HEK293T (cell line): ENCODE data around the gene ZNF780A.

Experiments
- CTCF ChIA-PET: fragments of 350-600 bp; formaldehyde crosslinking; extraction: SDS; loops from one replicate; lab custom pipeline; 2021; ENCODE audit warnings: antibody characterized with exemption, inconsistent platforms; lab: Yijun Ruan, JAX
- POLR2A ChIA-PET: fragments of 350-600 bp; formaldehyde crosslinking; extraction: SDS; loops from one replicate; lab custom pipeline; 2020; ENCODE audit warnings: antibody characterized with exemption, inconsistent platforms; lab: Yijun Ruan, JAX
- DNase-seq: peaks from one replicate; pipeline ENCODE4 v3.0.0; 2012; ENCODE audit warnings: mixed read lengths; ENCODE audit errors: extremely low spot score
- ARNT ChIP-seq: fragments of 450-650 bp; IDR thresholded peaks from 2 replicates; pipeline ENCODE4 v1.6.1; 2017; ENCODE audit warnings: mild to moderate bottlenecking
- BHLHE40 ChIP-seq: fragments of 450-650 bp; IDR thresholded peaks from 2 replicates; pipeline ENCODE4 v1.6.1; 2016; ENCODE audit warnings: mild to moderate bottlenecking, moderate library complexity, borderline replicate concordance
- CTBP1 ChIP-seq: fragments of 450-650 bp; IDR thresholded peaks from 2 replicates; pipeline ENCODE4 v1.6.1; 2016; ENCODE audit warnings: borderline replicate concordance
- ELF4 ChIP-seq: fragments of 450-650 bp; IDR thresholded peaks from 2 replicates; pipeline ENCODE4 v1.6.1; 2017; ENCODE audit warnings: antibody characterized with exemption
- FOXA1 ChIP-seq: fragments of 450-650 bp; IDR thresholded peaks from 2 replicates; pipeline ENCODE4 v1.6.1; 2016; ENCODE audit warnings: mild to moderate bottlenecking
- FOXK2 ChIP-seq: fragments of 450-650 bp; IDR thresholded peaks from 2 replicates; pipeline ENCODE4 v1.6.1; 2016; ENCODE audit warnings: mild to moderate bottlenecking
- FOXM1 ChIP-seq: fragments of 450-650 bp; IDR thresholded peaks from 2 replicates; pipeline ENCODE4 v1.6.1; 2017; ENCODE audit warnings: mild to moderate bottlenecking, borderline replicate concordance
- HDGF ChIP-seq: fragments of 450-650 bp; IDR thresholded peaks from 2 replicates; pipeline ENCODE4 v1.6.1; 2017; ENCODE audit warnings: antibody characterized with exemption, borderline replicate concordance
- L3MBTL2 ChIP-seq: fragments of 450-650 bp; conservative IDR thresholded peaks from 2 replicates; pipeline ENCODE4 v1.6.1; 2016; ENCODE audit warnings: mild to moderate bottlenecking
- LEF1 ChIP-seq: fragments of 450-650 bp; IDR thresholded peaks from 2 replicates; pipeline ENCODE4 v1.6.1; 2017; ENCODE audit warnings: mild to moderate bottlenecking, borderline replicate concordance
- NFRKB ChIP-seq: fragments of 450-650 bp; IDR thresholded peaks from 2 replicates; pipeline ENCODE4 v1.6.1; 2016; ENCODE audit warnings: mild to moderate bottlenecking, moderate library complexity
- PKNOX1 ChIP-seq: fragments of 450-650 bp; IDR thresholded peaks from 2 replicates; pipeline ENCODE4 v1.6.1; 2016
- SP1 ChIP-seq: fragments of 450-650 bp; IDR thresholded peaks from 2 replicates; pipeline ENCODE4 v1.6.1; 2017
- SUZ12 ChIP-seq: fragments of 450-650 bp; IDR thresholded peaks from 2 replicates; pipeline ENCODE4 v1.6.1; 2016; ENCODE audit warnings: mild to moderate bottlenecking
- TARDBP ChIP-seq: fragments of 450-650 bp; IDR thresholded peaks from 2 replicates; pipeline ENCODE4 v1.6.1; 2016
- ZNF384 ChIP-seq: fragments of 450-650 bp; IDR thresholded peaks from 2 replicates; pipeline ENCODE4 v1.6.1; 2016

The ZNF780A gene

GRCh38 chr19:40090241-40091204 lies at the start of gene ZNF780A:
ZNF780A (minus strand) TSS chr19:40090943; CDS start chr19:40084753, 6,190 bp downstream.
- ChIA-PET CTCF (no interaction called here), POLR2A (interaction anchor here (1.0 to 1.6 kb wide), 6 partner anchors 9 to 398 kb away, joined by 3 to 8 read pairs (median 3); partner anchors contain the start of genes MAP3K10, PSMC4 and ZNF546)
- no peak for TF ChIP-seq HDGF
- TF ChIP-seq ELF4, result peak; percentile 49; the same call in 1 of the 2 replicates
- TF ChIP-seq FOXM1, result no peak
- TF ChIP-seq L3MBTL2, result peak; percentile 70
- TF ChIP-seq PKNOX1, result peak; percentile 87
- TF ChIP-seq ZNF384, result no peak
- no peak for TF ChIP-seq ARNT
- TF ChIP-seq LEF1, result no peak
- TF ChIP-seq SUZ12, result no peak
- peak; percentile 77 for DNase-seq

GRCh38 chr19:40139533-40140287 lies 49.0 kb upstream of the ZNF780A start:
- POLR2A ChIA-PET, result no interaction called here
- TF ChIP-seq FOXK2, result no peak
- TF ChIP-seq CTBP1, result no peak
- no peak for TF ChIP-seq FOXM1
- TF ChIP-seq HDGF, result no peak
- no peak for TF ChIP-seq SP1
- CTCF ChIA-PET, result interaction anchor here (0.5 to 1.5 kb wide), 9 partner anchors 18 to 600 kb away, joined by 3 to 6 read pairs (median 3); no protein-coding TSS in a partner anchor
- DNase-seq, result peak; percentile 50

GRCh38 chr19:40136818-40137217 lies 46.1 kb upstream of the ZNF780A start:
- POLR2A ChIA-PET, result no interaction called here
- no peak for DNase-seq
- TF ChIP-seq SP1, result no peak
- TF ChIP-seq NFRKB, result no peak
- no peak for TF ChIP-seq L3MBTL2
- no peak for TF ChIP-seq ZNF384
- TF ChIP-seq CTBP1, result no peak
- no peak for TF ChIP-seq FOXM1
- TF ChIP-seq LEF1, result no peak
- no peak for TF ChIP-seq TARDBP
- no peak for TF ChIP-seq PKNOX1
- no peak for TF ChIP-seq ARNT
- no peak for TF ChIP-seq HDGF
- CTCF ChIA-PET, result no interaction called here

GRCh38 chr19:40134866-40135265 lies 44.1 kb upstream of the ZNF780A start:
- ChIA-PET CTCF (no interaction called here), POLR2A (no interaction called here)
- DNase-seq, result no peak
- TF ChIP-seq TARDBP, result no peak
- no peak for TF ChIP-seq ELF4
- no peak for TF ChIP-seq BHLHE40
- TF ChIP-seq ARNT, result no peak
- TF ChIP-seq FOXA1, result no peak
- TF ChIP-seq NFRKB, result no peak
- TF ChIP-seq PKNOX1, result no peak
- no peak for TF ChIP-seq CTBP1
- no peak for TF ChIP-seq FOXM1
- no peak for TF ChIP-seq SUZ12
- no peak for TF ChIP-seq SP1

- POLR2A ChIA-PET, result no interaction called here
- no peak for DNase-seq
- CTCF ChIA-PET, result no interaction called here
- TF ChIP-seq FOXK2, result no peak
- TF ChIP-seq ZNF384, result no peak
- no peak for TF ChIP-seq PKNOX1
- TF ChIP-seq SP1, result no peak
- TF ChIP-seq FOXM1, result no peak
- no peak for TF ChIP-seq ARNT
- no peak for TF ChIP-seq SUZ12
- TF ChIP-seq NFRKB, result no peak
- TF ChIP-seq LEF1, result no peak
- no peak for TF ChIP-seq BHLHE40
- no peak for TF ChIP-seq L3MBTL2
- no peak for TF ChIP-seq CTBP1
- no peak for TF ChIP-seq FOXA1
- no peak for TF ChIP-seq HDGF
- no peak for TF ChIP-seq TARDBP
- TF ChIP-seq ELF4, result no peak
Measured at GRCh38 chr19:40133491-40133890, 42.7 kb upstream of the ZNF780A start.
